Measurements from ENCODE around the gene CCDC141. TPM values are rescaled to one million over a fixed set of nuclear protein-coding genes. Genes with fewer than 3 reads are reported as not detected.

Gene CCDC141
- total RNA-seq, 1 donor from 2014 or later: 4.0 TPM

DNA sequence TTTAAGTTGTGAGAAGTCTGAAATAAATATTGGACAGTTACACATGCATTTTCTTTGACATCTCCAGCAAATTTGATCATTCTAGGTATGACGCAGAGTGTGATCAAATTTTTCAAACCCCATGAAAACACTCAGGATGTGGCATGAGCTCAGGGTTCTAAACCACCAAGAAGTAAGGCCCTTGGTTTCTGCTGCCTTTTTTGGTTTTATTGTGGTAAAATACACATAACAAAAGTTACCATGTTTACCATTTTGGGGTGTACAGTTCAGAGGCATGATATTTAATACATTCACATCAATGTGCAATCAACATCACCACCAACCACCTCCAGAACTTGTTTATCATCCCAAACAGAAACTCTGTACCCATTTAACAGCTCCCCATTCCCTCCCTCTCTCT is 178.4 kb downstream of the CCDC141 start:
- Mint-ChIP-seq H3K36me3 (no peaks in the 10 kb centered on the region), H3K27me3 (no peaks in the 10 kb centered on the region), H3K27ac (no peak overlapping the region), H3K4me3 (no peak overlapping the region), H3K4me1 (ENCODE audit: unreplicated experiment) (peaks cover 4% of the 10 kb centered on the region), H3K9me3 (no peaks in the 10 kb centered on the region)
- TF ChIP-seq CTCF (conservative IDR thresholded peaks at IDR 0.05): no peak
- DNase-seq (ENCODE audit: extremely low spot score, unreplicated experiment): no peak

DNA sequence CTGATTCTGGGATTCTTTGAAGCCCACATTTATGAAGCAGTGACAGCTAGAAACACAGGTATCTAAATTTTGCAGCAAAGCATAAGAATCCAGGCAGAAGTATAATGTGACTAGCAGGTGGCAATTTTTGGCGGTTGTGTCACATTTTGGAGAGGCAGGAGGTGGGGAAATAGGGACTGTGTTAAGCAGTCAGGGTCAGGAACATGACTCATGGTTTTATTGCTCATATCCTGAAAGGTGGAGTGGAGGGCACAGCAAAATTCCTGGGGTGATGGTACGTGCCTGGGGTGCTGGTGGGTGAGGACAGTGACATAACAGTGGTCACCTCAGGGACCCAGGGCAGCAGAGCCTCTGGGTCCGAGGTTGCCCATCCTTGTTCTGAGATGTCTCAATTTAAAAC is 179.2 kb downstream of the CCDC141 start:
- Mint-ChIP-seq H3K27ac (no peak overlapping the region), H3K4me3 (no peak overlapping the region), H3K9me3 (no peaks in the 10 kb centered on the region), H3K27me3 (no peaks in the 10 kb centered on the region), H3K4me1 (ENCODE audit: unreplicated experiment) (peaks cover 6% of the 10 kb centered on the region), H3K36me3 (no peaks in the 10 kb centered on the region)
- no peak for TF ChIP-seq CTCF (conservative IDR thresholded peaks at IDR 0.05)
- no peak for DNase-seq (ENCODE audit: extremely low spot score, unreplicated experiment)

DNA sequence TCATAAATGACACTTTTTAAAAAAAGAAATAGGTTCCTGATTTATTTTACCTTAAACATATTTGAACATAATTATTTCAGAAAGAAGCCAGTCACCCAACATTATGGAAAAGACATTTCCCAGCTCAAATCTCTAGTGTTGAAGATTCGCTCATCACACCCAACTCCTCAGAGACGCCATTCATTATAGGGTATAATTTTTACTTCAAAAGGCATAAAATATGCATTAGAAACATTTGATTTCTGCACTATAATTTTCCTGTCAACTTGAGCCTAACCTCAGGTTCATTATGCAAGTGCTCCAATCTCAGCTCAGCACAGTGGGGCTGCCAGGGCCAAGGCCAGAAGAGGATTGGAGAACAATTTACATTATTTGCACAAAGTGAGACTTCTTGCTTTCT is 183.9 kb downstream of the CCDC141 start:
- H3K4me1 Mint-ChIP-seq (ENCODE audit: unreplicated experiment): peaks cover 22% of the 10 kb centered on the region
- no peaks in the 10 kb centered on the region for H3K9me3 Mint-ChIP-seq
- no peaks in the 10 kb centered on the region for H3K36me3 Mint-ChIP-seq
- peak overlapping the region; percentile 48 for H3K4me3 Mint-ChIP-seq
- H3K27me3 Mint-ChIP-seq: no peaks in the 10 kb centered on the region
- no peak for DNase-seq (ENCODE audit: extremely low spot score, unreplicated experiment)
- peak overlapping the region; percentile 61 for H3K27ac Mint-ChIP-seq
- TF ChIP-seq CTCF (conservative IDR thresholded peaks at IDR 0.05): no peak

DNA sequence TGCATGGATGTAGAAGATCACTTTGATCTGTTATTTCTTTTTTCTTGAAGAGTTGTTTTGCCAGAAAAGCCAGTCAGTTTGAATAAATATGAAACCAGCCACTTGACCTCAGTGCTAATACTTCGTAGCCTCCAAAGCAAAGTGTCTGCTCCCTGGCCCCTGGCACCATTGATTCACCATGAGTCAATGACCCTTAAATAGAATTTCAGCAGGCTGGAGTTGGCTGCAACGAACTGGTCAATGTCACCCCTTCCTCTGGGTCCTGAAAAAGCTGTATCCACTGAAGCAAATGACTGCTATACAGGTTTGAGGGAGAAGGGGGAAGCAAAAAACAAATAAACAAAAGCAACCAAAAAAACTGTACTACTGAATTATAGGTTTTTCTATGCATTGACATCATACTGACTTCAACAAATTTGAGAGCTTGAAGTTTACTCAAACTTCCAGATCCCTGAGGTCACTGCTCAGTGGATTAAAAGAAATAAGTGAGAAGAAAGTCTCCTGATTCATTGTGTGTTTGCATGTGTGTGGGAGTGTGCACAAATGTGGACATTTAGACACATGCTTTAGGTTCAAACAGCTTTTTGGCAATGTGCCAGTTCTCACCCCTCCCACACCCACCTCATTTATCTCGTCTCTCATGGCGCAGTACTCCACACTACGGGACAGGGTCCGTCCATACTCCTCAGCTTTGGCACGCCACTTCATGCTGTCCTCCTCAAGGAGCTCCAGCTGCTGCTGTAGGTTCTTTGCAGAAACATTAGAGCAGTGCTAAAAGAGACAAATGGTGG is 184.6 kb downstream of the CCDC141 start:
- Mint-ChIP-seq H3K36me3 (no peaks in the 10 kb centered on the region), H3K4me3 (peak overlapping the region; percentile 48), H3K27ac (peak overlapping the region; percentile 61), H3K9me3 (no peaks in the 10 kb centered on the region), H3K4me1 (ENCODE audit: unreplicated experiment) (peaks cover 22% of the 10 kb centered on the region), H3K27me3 (no peaks in the 10 kb centered on the region)
- DNase-seq (ENCODE audit: extremely low spot score, unreplicated experiment): no peak
- no peak for TF ChIP-seq CTCF (conservative IDR thresholded peaks at IDR 0.05)

DNA sequence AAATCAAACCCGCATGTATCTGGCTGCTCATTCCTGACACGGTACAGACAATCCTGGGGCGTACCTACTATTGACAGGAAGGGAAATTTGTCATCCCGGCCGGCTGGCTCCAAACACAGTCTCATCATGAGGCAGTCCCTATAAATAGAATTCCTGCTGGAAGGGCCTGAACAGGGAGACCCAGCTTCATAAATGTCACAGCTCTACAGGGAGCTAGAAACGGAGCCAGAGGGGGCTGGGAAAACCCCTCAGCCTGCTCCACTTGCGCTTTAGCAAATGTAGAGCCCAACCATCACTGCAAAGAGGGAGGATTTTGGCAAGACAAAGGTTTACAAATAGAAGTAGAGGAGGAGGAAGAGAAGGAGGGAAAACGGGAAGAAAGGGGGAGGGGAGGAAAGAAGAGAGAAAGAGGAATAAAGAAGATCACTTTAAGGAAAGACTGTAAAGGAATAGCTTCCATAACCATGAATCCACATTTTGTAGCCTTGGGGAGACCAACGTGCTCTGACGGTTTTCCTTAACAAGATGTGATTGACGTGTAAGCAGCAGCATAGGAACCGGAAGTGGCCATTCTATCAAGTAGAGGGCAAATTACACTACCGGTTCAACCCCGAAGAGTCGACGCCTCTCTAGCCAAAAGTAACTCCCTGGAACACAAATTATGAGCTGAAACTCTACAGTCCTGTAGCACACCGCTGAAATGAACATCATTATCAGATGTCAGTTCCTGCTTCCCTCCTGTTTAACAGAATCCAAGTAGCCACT is 185.9 kb downstream of the CCDC141 start:
- no peak for DNase-seq (ENCODE audit: extremely low spot score, unreplicated experiment)
- no peak overlapping the region for H3K27ac Mint-ChIP-seq
- no peaks in the 10 kb centered on the region for H3K36me3 Mint-ChIP-seq
- H3K9me3 Mint-ChIP-seq: no peaks in the 10 kb centered on the region
- H3K4me3 Mint-ChIP-seq: no peak overlapping the region
- TF ChIP-seq CTCF (conservative IDR thresholded peaks at IDR 0.05): no peak
- H3K27me3 Mint-ChIP-seq: no peaks in the 10 kb centered on the region
- peaks cover 22% of the 10 kb centered on the region for H3K4me1 Mint-ChIP-seq (ENCODE audit: unreplicated experiment)

Data from type B pancreatic cell (in vitro differentiated cells).